ENCODE measurements around the gene LMCD1.
A peak's percentile ranks its signal among the peaks of the same experiment; 100 is the strongest.

Gene LMCD1

DNA sequence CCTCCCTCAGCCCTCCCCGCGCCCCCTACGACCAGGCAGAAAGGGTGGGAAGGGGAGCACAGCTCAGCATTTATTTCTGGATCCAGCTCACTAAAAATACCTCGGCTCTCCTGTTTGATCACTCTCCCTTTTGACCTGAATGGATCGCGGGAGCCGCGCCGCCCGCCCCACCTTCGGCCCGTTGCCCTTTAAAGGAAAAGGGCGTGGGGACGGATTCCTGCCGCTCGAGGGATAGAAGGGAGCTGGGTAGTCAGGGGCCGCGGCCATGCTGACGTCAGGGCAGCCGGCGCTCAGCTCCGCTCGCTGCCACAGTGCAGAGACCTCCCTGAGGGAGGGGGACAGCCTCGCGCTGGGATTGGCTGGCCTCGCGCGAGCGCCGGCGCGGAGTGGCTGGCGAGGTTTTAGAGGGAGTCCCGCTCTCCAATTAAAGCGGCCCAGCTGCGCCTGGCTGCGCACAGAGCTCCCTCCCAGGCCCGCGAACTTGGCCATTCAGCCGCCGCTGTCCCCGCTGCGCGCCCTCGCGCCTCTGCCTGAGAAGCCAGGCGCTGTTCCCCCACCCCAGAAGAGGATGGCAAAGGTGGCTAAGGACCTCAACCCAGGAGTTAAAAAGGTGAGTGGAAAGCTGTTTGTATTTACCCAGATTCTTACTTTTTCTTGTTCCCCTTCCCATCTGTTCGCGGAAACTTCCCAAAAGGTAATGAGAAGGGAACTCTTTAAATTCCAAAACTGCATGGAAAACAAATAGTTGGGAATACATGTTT, at the start of gene LMCD1:
Gene LMCD1, plus strand, starts transcription at position 453 of the 761 bp plus-strand sequence. Its CDS starts 116 bp downstream, at position 569.
- no peaks in the 10 kb centered on the region for H3K36me3 ChIP-seq (ENCODE audit: control insufficient read depth, insufficient read depth, low read length)
- no peak for TF ChIP-seq CTCF (IDR thresholded peaks at IDR 0.05; ENCODE audit: insufficient read depth, low read length, poor library complexity, severe bottlenecking)
- peak; percentile 95 for DNase-seq (ENCODE audit: extremely low read depth, insufficient read length)
- peak within 1 kb of the TSS; percentile 70 for H3K4me3 ChIP-seq (replicated peaks; ENCODE audit: low read depth, low read length)
- H3K27me3 ChIP-seq (replicated peaks; ENCODE audit: control insufficient read depth, insufficient read depth, low read length), result no peaks in the 10 kb centered on the region

- no peaks in the 10 kb centered on the region for H3K36me3 ChIP-seq (ENCODE audit: control insufficient read depth, insufficient read depth, low read length)
- no peaks in the 10 kb centered on the region; the same call in 1 of the 2 replicates for H3K27me3 ChIP-seq (replicated peaks; ENCODE audit: control insufficient read depth, insufficient read depth, low read length)
- DNase-seq (ENCODE audit: extremely low read depth, insufficient read length), result no peak
- no peak overlapping the region for H3K4me3 ChIP-seq (replicated peaks; ENCODE audit: low read depth, low read length)
- TF ChIP-seq CTCF (IDR thresholded peaks at IDR 0.05; ENCODE audit: insufficient read depth, low read length, poor library complexity, severe bottlenecking), result no peak
Observed at GRCh38 chr3:8452112-8452511, 49.5 kb upstream of the LMCD1 start.

GRCh38 chr3:8453153-8453552, 48.5 kb upstream of the LMCD1 start:
- Histone ChIP-seq H3K36me3 (ENCODE audit: control insufficient read depth, insufficient read depth, low read length) (no peaks in the 10 kb centered on the region), H3K4me3 (replicated peaks; ENCODE audit: low read depth, low read length) (no peak overlapping the region), H3K27me3 (replicated peaks; ENCODE audit: control insufficient read depth, insufficient read depth, low read length) (no peaks in the 10 kb centered on the region; the same call in 1 of the 2 replicates)
- no peak for TF ChIP-seq CTCF (IDR thresholded peaks at IDR 0.05; ENCODE audit: insufficient read depth, low read length, poor library complexity, severe bottlenecking)
- DNase-seq (ENCODE audit: extremely low read depth, insufficient read length), result no peak

- Histone ChIP-seq H3K36me3 (ENCODE audit: control insufficient read depth, insufficient read depth, low read length) (no peaks in the 10 kb centered on the region), H3K27me3 (replicated peaks; ENCODE audit: control insufficient read depth, insufficient read depth, low read length) (no peaks in the 10 kb centered on the region; the same call in 1 of the 2 replicates), H3K4me3 (replicated peaks; ENCODE audit: low read depth, low read length) (no peak overlapping the region)
- DNase-seq (ENCODE audit: extremely low read depth, insufficient read length), result no peak
- no peak for TF ChIP-seq CTCF (IDR thresholded peaks at IDR 0.05; ENCODE audit: insufficient read depth, low read length, poor library complexity, severe bottlenecking)
Observed at GRCh38 chr3:8455526-8456411, 45.9 kb upstream of the LMCD1 start.

GRCh38 chr3:8456412-8456811, 45.2 kb upstream of the LMCD1 start:
- Histone ChIP-seq H3K27me3 (replicated peaks; ENCODE audit: control insufficient read depth, insufficient read depth, low read length) (no peaks in the 10 kb centered on the region), H3K4me3 (replicated peaks; ENCODE audit: low read depth, low read length) (no peak overlapping the region), H3K36me3 (ENCODE audit: control insufficient read depth, insufficient read depth, low read length) (no peaks in the 10 kb centered on the region)
- no peak for DNase-seq (ENCODE audit: extremely low read depth, insufficient read length)
- TF ChIP-seq CTCF (IDR thresholded peaks at IDR 0.05; ENCODE audit: insufficient read depth, low read length, poor library complexity, severe bottlenecking), result no peak
